CD4-positive, alpha-beta T cell treated with Interleukin-10 for 1 hour (primary cell): ENCODE data around the gene KCNT2.
"Not testable (repeated sequence)": the region's sequence is repeated elsewhere in the genome, so short reads cannot be mapped to it uniquely, and the experiment has no call there.

ENCODE experiments used
- DNase-seq: peaks from one replicate; pipeline ENCODE4 v3.0.0-alpha.2; 2020

The KCNT2 gene

DNA sequence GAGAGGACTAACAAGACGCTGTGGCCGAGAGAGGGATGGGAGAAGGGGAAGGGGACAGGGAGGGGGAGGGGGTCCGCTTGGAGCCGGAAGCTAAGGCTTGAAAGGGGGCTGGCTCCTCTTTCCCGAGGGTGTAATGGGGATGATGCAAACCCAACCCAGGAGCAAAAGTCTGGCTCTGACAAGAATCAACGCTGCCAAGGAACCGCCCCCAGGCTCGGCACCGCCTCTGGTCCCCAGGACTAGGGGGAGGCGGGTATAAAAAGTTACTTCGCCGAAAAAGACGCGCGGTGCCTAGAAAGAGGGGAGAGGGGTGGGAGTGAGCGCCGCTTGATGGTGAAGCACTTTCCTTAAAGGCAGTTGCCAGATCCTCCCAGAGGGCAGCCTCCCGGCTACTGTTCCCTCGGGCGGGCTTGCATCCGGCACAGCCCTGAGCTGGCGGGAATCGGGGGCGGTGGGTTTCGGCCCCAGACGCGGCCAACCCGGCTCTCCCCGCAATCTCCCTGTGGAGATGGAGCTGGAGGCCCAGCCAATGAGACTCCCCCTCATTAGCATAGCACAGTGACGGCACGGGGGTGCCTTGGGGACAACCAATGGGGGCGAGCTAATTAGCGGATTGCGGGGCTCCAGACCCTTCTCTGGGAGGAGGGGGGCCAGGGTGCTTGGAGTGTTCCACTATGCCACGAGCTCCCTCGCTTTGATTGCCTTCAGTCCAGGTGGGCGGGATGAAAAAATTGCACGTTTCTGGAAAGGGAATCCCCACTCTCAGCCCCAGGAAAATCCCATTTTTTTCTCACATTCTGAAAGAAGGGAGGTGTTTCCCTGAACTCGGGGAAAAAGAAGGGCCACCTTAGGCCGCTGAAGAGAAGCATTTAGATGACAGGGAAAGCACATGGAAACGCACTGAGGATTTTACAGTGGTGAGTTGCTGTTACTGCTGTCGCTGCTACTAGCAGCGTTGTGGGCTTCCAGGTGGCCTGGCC, at the start of gene KCNT2:
TSS of gene KCNT2 (minus strand) at position 51 of the 980 bp plus-strand sequence. CDS start 131 bp downstream, outside the sequence.
- no peak for DNase-seq

DNA sequence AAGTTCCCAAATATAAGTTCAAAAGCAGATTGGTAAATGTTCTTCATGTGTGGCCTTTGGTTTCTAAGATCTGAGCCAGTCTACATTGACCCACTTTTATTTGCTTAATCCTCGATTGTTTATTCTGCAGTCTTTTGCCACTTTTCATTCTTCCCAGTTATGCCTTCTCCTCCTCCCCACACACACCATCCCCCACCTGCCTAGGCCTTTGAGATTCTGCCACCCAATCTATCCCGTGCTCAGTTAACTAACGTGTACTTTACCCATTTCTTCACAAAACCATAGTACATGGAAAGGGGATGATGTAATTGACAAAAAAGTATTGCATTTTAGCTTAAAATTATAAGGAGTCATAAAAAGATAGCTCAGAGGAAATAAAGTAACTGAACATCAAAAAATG, 47.3 kb upstream of the KCNT2 start:
- DNase-seq: no peak

DNA sequence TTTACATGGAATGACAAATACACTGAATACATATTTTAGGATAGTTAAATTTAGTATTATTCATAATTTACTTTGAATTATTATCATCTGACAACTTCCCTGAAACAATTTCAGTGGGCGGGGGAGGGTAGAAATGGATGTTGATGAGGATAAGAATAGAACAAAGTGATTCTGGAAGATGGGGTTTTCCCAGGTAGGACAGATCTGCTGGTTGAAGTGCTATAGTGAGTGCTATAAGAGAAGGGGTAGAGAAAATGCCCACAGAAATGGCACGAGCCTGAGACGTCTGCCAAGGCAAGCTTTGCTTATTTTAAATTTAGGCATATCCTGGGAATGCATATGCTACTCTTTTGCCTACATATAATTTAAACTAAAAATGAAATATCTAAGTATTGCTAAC, 46.8 kb upstream of the KCNT2 start:
- no peak for DNase-seq

DNA sequence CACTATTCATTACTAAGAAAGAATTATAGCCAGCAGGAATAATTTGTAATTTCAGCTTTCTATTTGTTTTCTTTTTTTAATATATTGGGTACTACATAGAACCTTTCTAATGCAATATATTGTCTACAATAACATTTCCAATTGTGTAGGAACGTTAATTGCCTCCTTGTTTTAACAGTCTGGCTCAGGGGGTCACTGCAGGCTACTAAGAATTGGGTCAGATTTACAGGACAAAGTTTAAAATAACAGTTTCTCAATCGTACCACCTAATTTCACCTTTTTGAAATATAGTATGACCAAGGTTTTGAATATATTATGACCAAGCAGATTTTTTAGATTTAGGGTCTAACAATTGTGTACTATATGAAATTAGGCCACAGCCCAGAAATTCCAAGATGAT, 46.0 kb upstream of the KCNT2 start:
- no peak for DNase-seq

DNA sequence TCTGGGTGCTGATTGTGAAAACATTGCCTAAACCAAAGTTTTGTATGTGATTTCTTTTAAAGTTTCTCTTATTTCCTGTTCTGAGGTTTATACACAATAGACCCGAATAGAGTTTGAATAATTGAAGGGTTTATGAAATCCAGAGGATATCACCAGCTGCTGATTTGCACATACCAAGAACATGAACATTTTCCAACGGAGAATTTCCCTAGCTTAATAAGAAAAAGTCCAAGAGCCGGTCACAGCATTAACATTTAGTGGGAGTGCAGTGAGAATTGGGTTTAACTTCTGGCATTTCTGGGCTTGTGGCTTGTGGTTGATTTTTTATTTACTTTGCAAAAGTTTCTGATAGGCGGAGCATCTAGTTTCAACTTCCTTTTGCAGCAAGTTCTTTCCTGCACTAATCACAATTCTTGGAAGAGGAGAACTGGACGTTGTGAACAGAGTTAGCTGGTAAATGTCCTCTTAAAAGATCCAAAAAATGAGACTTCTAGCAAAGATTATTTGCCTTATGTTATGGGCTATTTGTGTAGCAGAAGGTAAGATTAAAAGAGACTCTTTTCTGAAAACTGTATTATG, 43.5 kb upstream of the KCNT2 start, which contains the start of gene CFH:
TSS of gene CFH (plus strand) at position 407 of the 579 bp plus-strand sequence. CDS start at position 482, 75 bp downstream.
- peak; percentile 17 for DNase-seq

DNA sequence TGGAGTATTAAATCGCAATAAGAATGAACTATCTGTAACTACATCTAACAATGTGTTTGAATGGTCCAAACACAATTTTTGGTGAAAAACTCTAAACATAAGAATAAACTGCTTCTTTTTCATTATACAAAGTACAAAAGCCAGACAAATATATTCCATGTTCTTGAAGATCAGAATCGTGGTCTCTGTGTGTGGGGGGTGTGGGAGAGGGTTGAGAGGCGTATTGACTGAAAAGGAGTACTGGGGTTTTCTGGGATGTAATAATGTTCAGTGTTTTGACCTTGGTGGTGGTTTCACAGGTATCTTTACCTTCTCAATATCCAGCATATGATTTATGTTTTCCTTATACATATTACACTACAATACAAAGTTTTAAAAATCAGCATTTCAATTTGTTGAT, 42.8 kb upstream of the KCNT2 start:
- DNase-seq: no peak

DNA sequence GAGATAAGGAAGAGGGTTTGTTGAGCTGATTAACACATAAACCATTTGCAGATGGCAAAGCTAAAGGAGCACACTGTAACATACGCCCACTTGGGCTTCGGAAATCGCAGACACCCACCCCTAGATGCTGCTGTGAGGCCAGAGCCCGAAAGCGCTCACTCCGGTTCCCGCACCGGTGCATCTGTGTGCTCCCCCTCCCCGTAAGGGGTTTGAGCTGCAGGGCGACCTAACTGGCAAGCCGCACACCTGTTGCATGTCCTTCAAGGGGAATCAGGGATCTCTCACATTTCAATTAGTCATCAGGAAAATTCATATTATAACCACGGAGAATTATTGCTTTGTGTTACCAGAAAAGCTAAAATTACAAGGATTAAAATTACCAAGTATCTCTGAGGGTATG, 42.2 kb upstream of the KCNT2 start:
- no peak for DNase-seq

DNA sequence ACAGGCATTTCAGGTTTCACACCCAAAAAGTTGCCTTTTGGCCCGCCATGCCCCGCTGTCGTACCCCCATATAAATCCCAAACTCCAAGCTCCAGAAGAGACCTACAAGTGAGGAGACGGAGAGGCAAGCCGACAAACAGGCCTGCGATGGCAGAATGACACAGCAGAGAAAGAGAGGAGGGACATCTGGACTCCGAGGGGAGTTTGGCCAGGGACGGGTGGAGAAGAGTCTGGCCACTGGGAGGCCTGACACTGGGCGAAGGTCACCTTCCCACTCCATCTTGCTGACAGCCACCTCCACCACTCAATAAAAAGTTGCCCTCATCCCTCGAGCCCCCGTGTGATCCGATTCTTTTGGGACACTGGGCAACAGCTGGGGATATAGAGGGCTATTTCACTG, 41.8 kb upstream of the KCNT2 start:
- no peak for DNase-seq

DNA sequence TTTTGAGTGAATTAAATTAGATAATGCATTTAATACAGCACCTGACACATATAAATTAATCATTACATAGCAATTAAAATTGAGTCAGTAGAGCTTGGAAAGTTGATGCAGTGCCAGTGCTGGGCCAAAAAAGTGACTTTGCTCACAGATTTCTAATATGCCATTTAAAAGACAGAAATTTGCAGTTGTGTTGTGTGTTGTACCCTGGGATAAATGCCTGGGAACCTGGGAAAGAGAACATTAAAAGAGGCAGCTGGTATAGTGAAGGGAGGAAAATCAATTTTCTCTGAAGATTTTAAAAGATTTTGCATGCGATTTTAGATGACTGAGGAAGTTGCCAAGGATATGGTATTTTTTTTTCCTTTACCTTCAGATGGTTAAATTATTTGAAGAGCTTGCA, 32.7 kb upstream of the KCNT2 start:
- DNase-seq: no peak

DNA sequence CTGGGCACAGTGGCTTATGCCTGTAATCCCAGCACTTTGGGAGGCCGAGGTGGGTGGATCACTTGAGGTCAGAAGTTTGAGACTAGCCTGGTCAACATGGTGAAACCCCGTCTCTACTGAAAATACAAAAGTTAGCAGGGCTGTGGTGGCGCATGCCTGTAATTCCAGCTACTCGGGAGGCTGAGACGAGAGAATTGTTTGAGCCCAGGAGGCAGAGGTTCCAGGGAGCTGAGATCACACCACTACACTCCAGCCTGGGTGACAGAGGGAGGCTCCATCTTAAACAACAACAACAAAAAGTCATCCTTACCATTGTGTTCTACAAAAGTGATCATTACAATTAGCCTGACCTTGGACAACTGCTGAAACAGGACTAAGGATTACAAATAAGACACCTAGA, 31.1 kb upstream of the KCNT2 start:
- not testable (repeated sequence) for DNase-seq

DNA sequence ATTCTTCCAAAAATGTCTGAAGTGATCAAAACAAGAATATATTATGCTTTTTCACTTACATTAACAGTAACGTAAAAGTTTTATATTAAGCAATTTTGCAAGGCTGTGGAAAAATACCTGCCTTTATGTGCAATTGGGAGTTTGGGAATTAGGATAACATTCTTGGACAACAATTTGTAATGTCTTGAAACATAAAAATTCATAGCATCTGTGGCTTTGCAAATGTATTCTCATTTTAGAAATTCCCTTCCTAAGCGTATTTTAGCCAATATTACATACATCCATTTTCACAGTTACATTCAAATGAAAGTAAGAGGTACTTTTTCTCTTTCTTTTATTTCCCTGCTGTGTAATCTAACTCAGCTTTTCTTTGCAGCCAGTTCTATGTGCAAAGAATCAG, 30.2 kb upstream of the KCNT2 start:
- no peak for DNase-seq

DNA sequence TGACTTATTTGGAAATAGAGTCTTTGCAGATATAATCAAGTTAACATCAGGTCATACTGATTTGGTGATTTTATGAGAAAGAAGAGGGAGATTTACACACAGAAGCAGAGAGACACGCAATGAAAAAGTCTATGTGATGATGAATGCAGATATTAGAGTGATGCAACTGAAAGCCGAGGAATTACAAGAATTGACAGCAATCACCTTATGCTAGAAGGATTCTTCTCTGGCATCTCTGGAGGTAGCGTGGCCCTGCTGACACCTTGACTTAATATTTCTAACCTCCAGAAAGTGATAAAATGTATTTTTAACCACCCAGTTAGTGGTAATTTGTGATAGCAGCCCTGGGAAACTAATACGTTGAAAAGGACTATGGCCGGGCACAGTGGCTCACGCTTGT, 29.4 kb upstream of the KCNT2 start:
- no peak for DNase-seq

DNA sequence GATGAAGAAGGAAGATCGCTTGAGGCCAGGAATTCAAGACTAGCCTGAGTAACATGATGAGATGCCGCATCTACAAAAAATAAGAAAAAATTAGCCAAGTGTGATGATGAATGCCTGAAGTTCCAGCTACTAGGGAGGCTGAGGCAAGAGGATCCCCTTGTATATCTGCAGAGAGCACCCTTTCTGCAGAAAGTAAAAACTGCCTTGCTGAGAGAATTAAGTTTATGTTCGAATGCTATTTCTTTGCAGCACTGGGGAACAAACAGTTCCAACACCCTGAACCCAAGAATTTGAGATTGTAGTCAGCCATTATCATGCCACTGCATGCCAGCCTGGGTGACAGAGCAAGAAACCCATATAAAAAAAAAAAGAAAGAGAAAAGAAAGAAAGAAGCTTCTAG, 20.6 kb upstream of the KCNT2 start:
- no peak for DNase-seq

DNA sequence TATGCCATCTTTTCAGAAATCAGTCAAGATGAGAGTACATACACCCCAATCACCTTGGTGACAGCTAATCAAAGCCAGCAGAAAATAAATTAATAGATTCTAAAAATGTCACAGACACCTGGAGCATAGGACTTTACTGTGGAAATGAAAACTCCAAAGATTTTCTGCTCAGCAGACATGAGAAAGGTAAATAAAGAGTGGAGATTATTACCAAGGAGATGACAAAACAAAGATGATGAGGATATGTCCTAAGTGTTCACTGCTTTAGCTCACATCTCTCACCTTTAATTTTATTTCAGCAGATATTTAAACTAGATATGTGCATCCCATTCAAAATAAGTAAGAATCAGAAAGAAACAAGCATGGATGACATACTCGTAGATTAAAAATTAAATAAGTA, 14.8 kb upstream of the KCNT2 start:
- no peak for DNase-seq

DNA sequence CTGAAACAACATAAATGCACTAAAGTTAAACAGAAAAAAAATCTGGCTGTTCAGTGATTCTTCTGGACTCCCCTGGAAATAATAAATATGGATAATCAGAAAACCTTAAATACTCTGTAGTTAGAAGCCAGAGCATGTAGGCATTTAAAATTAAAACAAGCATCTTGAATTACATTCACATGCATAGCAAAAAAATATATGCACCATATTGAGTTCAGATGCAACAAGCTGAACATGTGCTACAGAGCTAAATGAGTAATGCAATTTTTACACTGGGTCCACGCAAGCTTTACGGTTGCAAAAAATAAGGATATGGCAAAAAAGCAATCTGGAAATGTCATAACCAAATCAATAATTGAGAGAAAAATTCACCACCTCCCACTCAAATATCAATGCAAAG, 11.5 kb upstream of the KCNT2 start:
- no peak for DNase-seq

DNA sequence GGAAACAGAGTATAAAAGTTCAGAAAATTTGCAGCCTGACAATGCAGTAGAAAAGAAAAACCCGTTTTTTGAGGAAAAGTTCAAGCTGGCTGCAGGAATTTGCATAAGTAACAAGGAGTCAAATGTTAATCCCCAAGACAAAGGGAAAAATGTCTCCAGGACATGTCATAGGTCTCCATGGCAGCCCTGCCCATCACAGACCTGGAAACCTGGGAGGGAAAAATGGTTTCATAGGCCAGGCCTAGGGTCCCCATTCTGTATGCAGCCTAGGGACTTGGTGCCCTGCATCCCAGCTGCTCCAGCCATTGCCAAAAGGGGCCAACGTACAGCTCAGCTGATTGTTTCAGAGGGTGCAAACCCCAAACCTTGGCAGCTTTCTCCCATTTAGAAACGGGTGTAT, 3.6 kb upstream of the KCNT2 start:
- no peak for DNase-seq

DNA sequence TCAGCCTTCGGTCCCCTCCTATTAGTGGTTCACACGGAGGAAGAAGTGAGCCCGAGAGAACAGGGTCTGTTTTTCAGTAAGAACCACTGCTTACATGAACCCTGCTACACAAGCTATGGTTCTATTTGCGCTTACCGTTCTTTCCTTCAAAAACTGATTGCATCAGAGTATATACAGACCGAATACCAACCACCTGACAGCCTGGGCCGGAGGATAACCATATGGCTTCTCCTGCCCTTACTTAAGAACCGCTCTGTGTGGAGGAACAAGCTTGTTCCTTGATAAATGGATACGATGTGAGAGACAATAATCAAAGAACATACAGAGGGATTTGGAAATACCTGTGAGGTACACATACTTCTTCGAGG, 1.1 kb upstream of the KCNT2 start:
- DNase-seq: no peak

DNA sequence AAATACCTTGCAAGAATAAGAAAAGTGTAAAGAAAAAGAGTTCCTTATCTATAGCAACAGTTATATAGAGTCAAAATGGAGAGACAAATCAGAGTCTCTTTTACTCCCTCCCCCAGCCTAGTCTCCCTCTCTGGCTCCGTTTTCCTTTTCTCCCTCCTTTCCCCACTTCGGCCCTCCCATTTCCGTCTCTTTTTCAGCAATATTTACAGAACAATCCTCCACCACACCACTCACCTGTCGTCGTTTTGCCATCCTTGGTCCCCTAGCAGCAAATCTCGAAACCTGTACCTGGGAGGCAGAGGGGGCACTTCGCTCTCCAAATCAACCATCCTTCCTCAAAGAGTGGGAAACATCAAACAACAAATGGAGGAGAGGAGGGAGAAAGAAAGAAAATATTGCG, 259 bp downstream of the KCNT2 start:
- no peak for DNase-seq

DNA sequence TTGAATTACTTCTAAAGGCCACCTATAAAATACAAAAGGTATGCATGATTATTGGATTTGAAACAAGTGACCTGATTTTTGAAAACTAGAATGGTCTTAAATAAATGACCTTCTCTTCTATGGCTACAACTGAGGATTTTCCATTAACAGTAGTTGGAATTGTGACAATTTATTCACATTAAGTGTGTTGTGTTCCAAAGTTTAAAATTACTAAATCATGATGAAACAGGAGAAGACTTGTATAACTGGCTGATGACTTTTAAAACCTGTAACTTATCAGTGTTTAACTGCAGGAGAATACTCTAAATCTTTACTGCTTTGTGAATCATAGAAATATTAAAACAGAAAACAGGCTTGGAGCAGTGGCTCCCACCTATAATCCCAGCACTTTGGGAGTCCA, 4.6 kb downstream of the KCNT2 start:
- DNase-seq: no peak

DNA sequence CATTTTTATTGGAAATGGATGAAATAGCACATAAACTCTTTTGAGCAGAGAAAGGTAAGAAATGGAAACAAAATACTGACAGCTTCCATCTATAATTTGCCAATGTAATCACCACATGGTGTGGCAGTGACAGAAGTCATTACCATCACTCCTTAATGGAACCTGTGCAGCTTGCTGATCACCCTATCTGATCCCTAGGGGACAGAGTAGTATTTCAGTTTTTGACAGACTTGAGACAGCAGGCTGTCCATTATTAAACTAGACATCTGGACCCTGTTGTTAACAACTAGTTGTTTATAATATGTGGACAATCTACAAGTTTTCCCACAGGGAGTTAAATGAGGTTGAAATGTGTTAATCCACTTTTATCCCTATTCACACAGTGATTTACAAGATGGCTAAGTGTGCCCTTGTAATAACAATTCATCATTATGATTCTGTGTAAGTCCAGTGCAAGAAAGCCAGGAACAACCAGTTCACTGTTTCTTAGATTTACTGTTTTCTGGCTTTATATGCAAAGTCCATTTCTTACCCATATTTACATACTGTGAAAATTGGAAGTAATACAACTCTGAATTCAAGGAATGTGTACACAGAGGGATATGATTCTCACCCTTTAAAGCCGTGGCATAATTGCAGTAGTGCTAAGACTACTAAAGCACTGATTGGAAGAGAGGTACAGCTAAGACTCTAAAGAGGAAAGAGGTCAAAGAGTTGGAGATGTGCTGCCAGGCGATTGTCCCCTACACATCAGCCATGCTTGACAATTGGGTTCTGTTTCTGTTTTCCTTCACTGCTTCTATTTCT, 9.1 kb downstream of the KCNT2 start:
- no peak for DNase-seq

DNA sequence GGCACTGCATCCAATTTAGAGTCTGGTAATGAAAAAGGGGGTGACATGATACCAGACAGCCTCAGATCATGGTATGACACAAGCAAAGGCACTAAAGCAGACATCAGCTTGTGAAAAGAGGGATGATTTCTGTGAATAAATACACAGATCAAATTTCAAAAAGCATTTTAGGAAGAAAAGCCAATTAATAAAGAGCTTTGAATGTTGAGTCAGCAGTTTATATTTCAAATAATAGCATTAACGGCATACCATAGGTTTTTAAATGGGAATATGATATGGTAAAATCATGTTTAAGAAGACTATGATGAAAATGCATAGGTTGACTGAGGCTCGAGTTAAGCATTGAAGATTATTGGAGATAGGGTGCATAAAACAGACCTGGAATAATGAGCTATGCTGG, 13.5 kb downstream of the KCNT2 start:
- no peak for DNase-seq

DNA sequence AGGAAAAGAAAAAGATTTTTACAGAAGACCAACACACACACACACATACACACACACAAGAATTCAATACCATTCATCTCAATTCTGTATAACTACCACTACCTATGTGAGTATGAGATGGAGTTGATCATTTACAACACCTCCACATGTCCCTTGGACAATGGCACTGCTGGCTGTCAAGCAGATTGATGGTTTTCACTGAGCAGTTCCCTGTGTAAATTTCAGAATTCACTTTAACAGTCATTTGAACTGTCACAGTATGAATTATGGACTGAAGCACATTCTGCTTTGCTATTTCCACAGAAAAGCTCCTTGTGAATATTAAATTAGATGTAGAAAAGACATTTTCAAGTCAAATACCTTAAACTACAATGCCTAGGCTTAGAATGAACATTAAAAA, 14.3 kb downstream of the KCNT2 start:
- DNase-seq: no peak

DNA sequence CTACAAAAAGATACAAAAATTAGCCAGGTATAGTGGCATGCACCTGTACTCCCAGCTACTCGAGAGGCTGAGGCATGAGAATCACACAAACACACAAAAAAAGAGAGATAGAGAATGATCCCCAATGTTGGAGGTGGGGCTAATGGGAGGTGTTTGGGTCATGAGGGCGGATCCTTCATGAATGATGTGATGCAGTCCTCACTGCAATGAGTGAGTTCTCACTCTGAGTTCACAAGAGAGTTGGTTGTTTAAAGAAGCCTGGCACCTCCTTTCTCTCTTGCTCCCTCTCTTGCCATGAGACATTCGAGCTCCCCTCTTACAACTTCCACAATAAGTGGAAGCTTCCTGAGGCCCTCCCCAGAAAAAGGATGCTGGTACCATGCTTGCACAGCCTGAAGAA, 17.3 kb downstream of the KCNT2 start:
- no peak for DNase-seq
